GM18873 (cell line): Measurements from ENCODE around the gene BHMT.

ENCODE experiments used
- ATAC-seq: cut with Tn5 transposase; IDR thresholded peaks from one replicate; pipeline ENCODE4 v1.9.1; 2021; ENCODE audit warnings: mild to moderate bottlenecking, moderate library complexity, moderate number of reproducible peaks; ENCODE audit not compliant: unreplicated experiment, low FRiP score

Gene BHMT, protein sequence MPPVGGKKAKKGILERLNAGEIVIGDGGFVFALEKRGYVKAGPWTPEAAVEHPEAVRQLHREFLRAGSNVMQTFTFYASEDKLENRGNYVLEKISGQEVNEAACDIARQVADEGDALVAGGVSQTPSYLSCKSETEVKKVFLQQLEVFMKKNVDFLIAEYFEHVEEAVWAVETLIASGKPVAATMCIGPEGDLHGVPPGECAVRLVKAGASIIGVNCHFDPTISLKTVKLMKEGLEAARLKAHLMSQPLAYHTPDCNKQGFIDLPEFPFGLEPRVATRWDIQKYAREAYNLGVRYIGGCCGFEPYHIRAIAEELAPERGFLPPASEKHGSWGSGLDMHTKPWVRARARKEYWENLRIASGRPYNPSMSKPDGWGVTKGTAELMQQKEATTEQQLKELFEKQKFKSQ

DNA sequence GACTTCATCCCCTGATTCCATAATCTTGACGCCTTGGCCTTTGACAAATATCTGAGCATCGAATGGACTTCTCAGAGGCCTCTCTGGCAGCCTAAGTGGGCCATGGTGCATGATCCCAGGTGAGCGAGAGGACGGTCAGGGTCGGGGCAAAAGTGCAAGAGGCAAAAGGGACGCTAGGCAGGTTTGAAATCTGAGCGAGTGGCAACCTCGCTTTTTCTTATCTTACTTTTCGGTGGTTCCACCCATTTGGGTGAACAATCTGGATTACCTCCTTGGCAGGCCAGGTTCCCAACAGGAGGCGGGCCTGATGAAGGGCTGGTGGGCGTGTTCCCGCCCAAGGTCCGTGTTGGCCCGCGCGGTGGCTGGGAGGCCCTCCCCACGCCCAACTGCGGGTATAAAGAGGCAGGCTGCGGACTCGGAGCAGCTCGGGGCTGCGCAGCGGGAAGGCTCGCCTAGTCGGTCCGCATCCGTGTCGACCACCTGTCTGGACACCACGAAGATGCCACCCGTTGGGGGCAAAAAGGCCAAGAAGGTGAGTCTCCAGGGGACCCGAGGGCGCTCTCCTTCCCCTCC lies at the start of gene BHMT:
Gene BHMT (plus strand): TSS at position 423 of the 573 bp plus-strand sequence. CDS start 77 bp downstream, at position 500.
- no peak for ATAC-seq

DNA sequence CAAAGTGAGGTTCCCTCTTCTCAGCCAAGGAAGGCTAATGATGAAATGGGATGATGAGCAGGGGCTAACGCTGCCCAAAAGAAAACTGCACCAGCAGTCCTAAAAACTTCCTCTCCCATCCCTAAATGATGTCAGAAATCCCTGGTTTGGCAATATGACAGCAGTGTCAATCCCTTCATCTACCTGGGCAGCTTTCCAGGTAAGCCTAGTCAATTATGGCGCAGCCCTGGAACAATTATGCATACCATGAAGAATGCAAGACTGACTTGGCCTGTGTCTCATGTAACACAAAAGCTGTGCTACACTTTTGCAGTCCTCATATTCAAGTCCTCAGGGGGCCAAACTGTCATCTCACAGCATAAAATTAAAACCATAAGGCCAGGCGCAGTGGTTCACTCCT lies 49.2 kb upstream of the BHMT start:
- no peak for ATAC-seq

DNA sequence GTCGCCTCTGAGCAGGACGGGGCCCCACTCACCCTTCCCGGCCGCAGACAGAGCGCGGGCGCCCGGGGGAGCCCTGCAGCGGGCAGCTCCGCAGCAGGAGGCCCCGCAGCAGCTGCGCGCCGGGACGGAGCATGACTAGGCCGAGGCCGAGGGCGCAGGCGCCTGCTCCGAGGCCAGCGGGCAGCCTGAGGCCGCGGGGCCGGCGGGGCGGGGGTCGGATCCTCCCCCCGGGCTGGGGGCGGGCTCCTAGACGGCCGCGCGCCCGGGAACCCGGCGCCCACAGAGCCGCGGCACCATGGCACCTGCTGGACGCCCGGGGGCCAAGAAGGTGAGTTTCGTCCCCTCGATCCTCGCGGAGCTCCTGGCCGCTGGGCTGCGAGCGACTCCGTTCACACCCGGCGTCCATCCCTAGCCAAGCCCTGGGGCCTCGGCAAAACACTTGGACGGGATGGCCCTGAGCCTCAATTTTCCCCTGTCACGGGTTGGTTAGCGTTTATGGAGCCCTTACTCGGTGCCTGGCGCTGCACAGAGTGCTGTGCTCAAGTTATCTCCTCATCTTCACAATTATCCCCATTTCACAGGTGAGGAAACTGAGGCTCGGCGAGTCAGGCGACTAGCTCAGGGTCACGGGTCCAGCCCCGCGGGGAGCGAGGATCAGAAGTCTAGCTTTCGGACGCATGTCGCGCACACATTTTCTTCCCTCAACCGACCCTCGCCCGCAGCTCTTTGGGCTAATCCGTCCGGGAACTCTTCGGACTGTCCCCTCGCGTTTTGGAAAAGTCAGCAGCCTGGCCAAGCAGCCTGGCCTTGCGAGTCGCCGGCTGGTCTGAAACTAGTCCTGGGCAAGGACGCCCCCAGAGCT lies 41.9 kb upstream of the BHMT start, which contains the start of the genes BHMT2 and DMGDH:
Gene BHMT2 (plus strand): TSS at position 280 of the 862 bp plus-strand sequence. CDS start 16 bp downstream, at position 296.
Gene DMGDH (minus strand): TSS at position 187 of the 862 bp plus-strand sequence. CDS start 54 bp downstream, at position 133.
- ATAC-seq: no peak

DNA sequence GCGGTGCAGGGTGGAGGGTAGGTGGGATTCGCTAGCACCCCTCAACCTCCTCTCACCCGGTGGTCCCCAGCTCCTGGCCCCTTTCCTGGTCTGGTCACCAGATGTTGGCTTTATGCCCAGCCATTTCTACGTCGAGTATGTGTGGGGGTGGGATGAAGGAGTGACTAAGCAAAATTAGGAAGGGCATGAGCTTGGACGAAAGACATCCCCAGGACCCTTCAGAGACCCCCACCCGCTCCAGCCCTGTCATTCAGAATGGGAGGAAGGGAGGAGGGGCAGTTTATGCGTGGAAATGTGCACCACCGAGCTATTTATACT lies 41.3 kb upstream of the BHMT start:
- ATAC-seq: no peak

DNA sequence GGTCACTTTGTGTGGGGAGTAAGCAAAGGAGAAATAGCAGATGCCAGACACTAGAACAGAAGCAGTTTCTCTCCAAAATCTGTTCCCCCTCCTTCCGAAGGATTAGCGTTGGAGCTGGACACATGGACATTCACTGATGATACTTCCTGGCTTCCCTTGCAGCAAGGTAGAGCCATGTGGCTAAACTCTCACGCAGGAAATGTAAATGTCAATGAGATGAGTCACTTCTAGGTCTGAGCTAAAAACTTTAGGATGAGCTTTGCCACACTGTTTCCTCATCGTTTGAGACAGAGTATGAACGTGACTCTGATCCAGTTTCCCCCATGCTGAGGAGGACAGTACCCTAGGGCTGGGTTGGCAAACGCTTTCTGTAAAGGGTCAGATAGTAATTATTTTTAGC lies 37.0 kb upstream of the BHMT start:
- ATAC-seq: no peak

DNA sequence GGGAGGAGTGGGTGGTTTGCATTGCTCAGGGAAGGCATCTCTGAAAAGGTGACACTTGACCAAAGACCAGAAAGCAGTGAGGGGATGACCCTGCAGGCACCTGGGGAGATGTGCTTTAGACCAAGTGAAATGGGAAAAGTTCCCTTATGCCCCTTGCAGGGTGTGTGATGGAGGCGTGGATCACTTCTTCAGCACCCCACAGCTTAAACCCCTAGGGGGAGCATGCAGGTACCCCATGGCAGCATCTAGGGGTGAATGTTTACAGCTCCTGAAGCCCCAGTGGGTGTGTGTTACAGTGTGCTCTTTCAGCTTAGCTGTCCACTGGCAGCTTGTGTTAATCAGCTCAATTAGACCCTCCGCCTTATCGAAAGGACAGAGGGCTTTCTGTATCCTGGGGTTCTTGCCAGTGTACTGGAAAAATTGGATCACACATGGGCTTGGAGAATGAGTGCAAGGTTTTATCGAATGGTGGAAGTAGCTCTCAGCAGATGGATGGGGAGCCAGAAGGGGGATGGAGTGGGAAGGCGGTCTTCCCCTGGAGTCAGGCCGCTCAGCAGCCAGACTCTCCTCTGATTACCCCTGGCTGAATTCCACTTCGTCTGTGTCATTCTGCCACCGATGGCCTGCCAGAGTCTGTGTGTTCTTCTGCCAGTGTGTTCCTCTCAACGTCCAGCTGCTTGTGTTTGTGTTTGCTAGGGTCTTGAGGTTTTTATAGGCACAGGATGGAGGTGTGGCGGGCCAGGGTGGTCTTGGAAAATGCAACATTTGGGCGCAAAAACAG lies 35.8 kb upstream of the BHMT start:
- ATAC-seq: no peak

DNA sequence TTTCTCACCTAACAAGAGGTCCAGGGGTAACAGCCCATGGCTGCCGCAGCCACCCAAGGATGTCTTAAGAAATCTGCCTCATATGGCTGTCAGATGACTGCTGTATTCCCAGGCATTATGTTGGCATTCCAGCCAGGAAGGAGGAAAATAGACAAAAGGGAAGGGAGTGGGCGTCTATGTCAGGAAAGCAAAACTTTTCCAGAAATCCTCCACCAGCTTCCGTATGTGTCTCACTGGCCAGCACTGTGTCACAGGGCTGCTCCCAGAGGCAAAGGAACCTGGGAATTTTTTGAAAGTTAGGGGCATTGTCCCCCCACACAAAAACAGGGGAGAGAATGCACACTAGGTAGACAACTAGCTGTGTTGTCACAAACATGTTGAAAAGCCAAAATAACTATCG lies 34.8 kb upstream of the BHMT start:
- ATAC-seq: no peak

DNA sequence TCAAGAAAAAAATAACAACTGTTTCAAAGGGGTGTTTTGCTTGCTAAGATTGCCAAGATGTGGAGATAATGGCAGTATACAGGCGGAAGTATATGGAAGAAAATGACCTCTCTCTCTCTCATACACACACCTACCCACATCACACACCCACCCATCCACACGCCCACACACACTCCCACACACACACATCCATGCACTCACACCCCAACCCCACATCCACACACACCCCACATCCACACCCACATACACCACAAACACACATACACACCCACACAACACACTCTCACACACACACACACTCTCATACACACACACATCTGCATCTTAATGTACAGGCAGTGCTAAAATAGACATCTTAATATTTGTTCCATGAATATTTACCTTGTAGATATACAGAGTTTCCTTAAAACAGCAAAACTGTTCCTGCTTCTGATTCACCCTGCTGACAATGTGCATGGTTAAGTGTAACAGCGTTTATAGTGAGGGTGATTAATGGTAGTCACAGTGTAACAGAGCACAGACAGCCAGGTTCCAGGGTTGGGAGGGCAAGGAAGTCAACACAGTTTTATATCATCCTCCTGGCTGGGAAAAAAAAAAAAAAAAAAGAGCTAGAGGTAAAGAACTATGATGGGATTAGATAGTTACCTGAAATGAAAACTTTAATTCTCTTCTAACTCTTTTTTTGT lies 33.8 kb upstream of the BHMT start:
- ATAC-seq: no peak

DNA sequence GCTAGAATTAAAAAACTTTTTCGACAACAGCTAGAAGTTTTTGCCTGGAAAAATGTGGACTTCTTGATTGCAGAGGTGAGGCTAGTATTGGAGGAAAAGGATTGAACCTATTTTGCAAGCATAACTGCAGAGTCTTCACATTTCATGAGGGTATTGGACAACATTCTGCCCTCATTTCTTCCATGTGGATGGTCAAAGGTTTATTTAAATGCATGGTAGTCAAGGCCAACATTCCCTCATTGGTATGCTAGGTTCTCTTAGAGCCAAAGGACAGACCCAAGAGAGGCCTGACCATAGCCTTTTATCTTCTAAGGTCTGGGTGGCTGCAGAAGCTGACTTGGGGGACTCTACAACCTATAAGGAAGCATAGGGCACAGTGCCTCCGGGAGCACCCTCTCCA lies 30.8 kb upstream of the BHMT start:
- ATAC-seq: no peak

DNA sequence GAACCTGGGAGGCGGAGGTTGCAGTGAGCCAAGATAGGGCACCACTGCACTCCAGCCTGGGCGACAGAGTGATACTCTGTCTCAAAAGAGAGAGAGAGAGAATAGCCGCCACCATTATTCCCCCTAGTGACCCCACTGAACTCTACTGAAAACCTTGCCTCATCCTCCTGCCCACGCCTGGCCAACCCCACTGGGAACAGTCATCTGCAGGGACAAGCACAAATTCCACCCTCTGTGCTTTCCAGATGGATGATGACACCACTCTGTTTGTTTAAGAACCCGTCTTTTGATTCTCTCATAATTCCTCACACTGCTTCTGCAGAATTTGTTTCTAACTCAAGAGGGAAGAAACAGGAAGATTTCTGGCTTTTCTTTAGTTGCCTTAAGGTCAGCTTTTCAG lies 29.8 kb upstream of the BHMT start:
- no peak for ATAC-seq

DNA sequence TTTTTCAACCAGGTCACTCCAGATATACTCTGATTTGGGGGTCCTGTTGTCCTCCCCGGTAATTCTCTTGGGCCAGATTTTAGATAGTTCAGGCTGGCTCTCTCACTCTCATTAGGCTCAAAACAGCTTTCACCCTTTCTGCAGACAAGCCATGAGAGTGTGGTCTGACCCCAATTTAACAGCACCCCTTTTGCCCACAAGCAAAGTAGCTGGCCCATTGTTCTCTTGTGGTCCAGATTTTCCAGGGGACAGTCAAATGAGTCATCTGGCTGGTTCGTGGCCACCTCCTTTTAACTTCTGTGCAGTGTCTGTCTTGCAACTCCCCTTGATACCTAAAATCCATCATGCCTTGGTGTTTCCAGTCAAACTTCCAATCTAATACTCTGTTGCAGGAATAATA lies 25.5 kb upstream of the BHMT start:
- no peak for ATAC-seq

DNA sequence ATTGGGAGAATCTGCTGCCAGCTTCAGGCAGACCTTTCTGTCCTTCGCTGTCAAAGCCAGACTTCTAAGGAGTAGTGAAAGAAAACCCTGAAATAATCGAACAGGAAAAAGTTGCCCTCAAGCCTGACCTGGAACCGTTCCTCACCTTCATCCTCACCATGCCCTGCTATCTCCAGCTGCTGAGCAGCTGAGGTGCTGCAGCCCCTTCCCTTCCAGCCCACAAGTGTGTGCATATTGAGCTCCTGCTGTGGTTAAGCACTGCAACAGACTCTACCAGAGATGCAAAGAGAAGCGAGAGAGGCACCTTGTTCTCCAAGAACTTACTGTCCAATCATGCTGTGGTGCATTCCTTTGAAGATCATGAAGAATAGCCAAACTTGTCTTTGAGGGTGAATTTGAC lies 23.1 kb upstream of the BHMT start:
- no peak for ATAC-seq

DNA sequence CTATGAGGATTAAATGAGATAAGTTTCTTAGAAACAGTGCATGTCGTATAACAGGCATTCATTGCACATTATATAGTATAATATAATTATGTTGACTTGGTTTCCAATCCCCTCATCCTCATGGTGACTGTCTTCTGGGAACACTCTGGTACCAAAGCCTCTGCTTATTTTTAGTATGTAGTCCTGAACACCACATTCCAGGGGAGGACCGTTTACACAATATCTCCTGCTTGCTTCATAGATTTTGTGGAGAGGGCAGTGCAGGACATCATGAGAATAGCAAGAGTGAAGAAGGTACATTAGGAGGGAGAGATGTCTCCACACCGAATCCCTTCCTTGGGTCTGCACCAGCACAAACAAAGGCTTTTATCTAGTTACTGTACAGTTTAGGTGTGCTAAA lies 20.5 kb upstream of the BHMT start:
- no peak for ATAC-seq

DNA sequence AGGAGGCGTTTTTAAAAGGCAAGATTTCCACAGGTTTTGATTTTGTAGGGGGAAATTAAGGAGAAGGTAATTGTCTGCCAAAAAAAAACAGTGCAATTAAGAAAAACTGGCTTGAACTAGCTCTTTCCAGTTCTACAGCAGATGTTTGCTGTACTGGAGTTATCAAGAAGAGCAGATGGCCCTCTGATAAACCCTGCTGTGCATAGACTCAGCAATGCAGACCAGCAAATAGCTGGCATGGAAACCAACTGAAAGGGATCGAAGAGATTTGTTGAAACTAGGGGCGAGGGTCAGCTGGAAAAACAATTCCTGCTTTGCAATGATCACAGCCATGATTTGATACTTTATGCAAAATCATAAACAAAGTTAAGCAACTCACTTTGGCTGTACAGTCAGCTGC lies 17.8 kb upstream of the BHMT start:
- no peak for ATAC-seq

DNA sequence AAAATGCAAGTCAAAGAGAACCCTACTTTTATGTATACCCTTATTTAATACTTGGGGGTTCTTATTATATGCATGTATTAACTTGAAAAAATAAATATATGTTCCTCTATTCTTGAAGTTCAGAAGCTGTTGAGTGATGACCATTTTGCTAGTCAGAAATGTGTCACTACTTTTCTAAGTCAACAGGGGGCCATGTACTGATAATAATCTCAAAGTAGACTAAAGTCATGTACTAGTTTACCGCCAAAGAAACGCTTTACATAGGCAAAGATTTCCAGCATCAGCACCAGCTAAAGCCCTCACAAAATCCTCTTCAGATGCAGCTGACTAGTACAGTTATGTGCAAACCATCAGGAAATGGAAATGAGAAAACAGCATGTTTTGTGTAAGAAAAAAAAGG lies 5.7 kb upstream of the BHMT start:
- ATAC-seq: no peak

DNA sequence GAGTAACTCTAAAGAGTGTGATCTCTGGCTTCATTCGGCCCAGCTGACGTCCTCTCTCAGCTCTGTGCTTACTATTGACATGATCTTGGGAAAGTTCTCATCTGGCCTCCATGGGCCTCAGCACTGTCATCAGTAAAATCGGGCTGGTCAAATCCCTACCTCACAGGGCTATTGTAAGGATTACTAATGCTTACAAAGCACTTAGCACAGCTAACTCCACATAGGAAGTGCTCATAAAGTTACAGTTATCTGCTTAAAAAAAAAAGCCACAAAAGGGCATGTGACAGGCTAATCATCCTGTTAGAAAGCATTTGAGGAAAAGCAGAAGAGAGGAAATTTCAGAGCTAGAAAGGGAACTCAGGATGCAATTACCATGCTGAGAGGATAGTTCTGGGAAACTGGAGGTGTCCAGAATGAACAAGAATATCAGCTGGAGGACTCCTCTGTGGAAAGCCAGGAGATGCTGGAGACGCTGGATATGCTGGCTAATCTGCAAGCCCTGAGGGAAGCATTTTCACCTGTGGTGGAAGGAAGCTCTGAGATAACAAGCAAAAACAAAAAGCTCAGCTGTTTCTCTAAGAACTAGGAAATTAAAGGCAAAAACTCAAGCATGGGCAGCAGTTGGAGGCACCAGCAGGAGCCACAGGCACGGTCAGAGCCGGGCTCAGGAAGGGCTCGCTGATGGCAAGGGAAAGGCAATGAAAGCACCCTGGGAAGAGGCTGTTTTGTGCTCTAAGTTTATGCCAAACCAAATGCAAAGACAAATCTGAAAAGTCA lies 4.4 kb upstream of the BHMT start:
- ATAC-seq: no peak

DNA sequence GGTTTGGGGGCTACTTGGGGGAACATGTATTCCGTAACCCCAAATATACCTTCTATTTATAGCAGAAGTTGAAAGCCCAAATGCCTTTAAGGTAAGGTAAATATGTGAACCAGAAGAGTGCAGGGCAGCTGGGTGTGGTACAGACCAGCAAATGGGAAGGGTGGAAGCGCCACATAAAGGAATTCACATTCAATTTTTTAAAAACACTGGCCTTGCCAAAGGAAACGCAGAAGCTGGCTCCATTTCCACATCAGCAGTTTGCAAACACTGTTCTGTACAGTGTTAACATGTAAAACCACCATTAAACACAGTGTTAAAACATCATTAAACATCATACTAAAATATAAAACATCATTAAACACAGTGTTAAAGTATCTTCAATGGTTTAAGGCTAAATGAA lies 3.5 kb upstream of the BHMT start:
- ATAC-seq: no peak

DNA sequence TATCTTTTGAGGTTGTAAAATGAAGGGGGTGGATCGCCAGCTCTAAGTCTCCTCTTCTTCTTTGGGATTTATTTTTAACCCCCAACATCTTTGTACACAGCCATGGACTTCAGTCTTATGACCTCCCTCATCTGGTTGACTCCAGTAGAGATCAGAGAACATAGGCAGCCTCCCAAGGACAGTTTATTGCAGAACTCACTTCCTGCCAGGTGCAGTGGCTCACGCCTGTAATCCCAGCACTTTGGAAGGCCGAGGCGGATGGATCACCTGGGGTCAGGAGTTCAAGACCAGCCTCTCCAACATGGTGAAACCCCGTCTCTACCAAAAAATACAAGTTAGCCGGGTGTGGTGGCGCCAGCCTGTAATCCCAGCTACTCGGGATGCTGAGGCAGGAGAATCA lies 2.8 kb upstream of the BHMT start:
- ATAC-seq: no peak
